Skin of body (tissue), 2 donors: Measurements from ENCODE around the gene KRT16. TPM values are rescaled to one million over a fixed set of nuclear protein-coding genes. Genes with fewer than 3 reads are reported as not detected.
"Not testable (repeated sequence)": the region's sequence is repeated elsewhere in the genome, so short reads cannot be mapped to it uniquely, and the experiment has no call there.

Source experiments
- DNase-seq: peaks from one replicate; lab custom pipeline; 2025; lab: John Stamatoyannopoulos, UW
- total RNA-seq: library from RNA; depleted of rRNA; stranded (reverse); fragments of >200 nt; gene quantifications from one replicate; pipeline ENCODE4 v1.2.3, GENCODE V29; 2014

Gene KRT16
- total RNA-seq, 1 donor from 2014 or later, result 142 TPM

- DNase-seq, result no peak
These were observed 4.6 kb upstream of the KRT16 start for GRCh38 chr17:41617136-41617535.

- not testable (repeated sequence) for DNase-seq
These were observed 3.9 kb upstream of the KRT16 start for GRCh38 chr17:41616486-41616885.

DNA sequence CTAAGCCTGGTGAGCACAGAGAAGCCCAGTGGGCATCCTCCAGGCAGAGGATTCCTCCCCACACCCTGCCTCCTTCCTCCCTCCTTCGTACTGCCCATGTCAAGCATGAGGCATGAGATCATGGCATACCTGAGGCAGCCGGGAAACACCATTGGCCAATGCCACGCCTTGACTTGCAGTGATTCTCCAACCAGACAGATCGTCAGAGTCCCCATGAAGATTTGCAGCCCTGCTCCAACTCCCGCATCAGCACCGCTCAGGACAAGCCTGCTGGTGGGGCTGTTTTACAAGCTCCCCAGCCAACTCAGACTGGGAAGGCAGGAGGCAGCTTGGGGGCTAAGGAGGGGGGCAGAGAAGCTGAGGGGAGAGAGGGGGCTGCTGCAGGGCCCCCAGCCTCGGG, 2.9 kb upstream of the KRT16 start:
- DNase-seq, result no peak

DNA sequence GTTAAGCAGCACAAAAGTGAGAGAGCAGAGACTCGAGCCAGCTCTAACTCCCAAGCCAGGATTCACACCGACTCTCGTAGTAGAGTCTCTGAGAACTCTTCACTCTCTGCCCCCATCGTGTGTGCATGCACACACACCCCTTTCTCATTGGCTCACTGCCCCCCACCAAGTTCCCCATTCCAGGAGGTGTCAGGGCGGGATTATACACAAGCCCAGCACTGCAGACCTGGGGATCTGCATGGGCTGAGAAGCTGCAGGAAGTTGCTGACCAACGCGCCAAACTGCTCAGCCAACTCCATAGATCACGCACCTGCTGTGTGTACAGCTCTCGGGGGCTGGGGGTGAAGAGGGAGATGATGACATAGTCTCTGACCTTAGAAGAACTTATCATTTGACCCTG, 2.2 kb upstream of the KRT16 start:
- DNase-seq, result not testable (repeated sequence)

- DNase-seq, result no peak
These were observed 1.5 kb upstream of the KRT16 start for GRCh38 chr17:41614098-41614497.

- DNase-seq, result no peak
These were observed 913 bp upstream of the KRT16 start for GRCh38 chr17:41613277-41614082.

GRCh38 chr17:41610965-41611640, 1.5 kb downstream of the KRT16 start:
- DNase-seq, result no peak

DNA sequence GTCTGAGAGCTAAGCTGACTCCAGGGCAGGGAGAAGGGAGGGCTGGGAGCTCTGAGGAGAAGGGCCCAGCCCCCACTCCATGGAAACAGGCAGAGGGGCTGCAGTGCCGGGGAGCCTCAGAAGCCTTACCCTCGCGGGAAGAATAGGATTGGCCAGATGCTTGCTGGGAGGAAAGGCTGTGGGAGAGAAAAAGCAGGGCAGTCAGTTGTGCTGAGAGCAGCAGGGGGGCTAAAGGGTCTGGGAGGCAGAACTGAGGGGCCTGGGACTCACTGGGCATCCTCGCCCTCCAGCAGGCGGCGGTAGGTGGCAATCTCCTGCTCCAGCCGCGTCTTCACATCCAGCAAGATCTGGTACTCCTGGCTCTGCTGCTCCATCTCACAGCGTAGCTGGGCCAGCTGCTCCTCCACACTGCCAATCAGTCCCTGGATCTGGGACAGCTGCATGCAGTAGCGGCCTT, 2.5 kb downstream of the KRT16 start:
- not testable (repeated sequence) for DNase-seq

- DNase-seq, result not testable (repeated sequence)
These were observed 5.6 kb downstream of the KRT16 start for GRCh38 chr17:41606930-41607329.

GRCh38 chr17:41602524-41602923, 10.0 kb downstream of the KRT16 start:
- no peak for DNase-seq

DNA sequence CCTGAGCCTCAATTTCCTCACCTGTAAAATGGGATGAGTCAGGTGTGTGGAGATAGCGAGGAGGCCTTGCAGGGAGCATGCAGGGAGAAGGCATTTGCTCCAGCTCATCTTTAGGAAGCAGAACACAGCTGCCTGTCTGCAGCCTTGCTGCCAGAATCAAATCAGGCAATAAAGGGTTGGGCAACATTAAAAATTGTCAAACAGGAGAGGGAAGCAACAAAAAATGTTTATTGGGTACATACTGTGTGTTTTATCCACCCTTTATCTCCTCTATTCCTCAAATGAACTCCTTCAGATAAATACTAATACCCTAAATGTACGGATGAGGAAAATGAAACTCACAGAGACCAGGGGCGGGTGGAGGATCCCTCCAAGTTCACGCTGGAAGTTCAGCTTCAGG, 12.2 kb downstream of the KRT16 start:
- DNase-seq, result no peak

DNA sequence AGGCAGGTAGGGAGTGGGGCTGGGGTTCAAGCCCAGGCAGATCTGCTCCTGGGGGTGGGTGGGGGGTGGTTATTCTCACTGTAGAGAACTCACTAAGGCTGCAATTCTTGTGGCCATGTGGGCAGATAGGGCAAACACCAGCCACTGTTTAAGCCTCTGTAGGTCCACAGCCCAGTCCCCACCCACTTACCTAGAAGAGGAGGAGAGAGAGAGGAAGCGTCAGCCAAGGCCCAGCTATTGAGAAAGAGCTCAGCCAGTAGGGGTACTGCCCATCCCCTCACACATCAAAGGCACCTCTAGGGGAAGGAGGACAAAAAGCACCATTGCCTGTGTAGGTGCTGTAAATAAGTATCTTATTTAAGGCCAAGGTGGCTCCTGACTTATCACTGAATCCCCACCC, 12.9 kb downstream of the KRT16 start:
- no peak for DNase-seq

- DNase-seq, result no peak
These were observed 17.0 kb downstream of the KRT16 start for GRCh38 chr17:41595585-41595984.

DNA sequence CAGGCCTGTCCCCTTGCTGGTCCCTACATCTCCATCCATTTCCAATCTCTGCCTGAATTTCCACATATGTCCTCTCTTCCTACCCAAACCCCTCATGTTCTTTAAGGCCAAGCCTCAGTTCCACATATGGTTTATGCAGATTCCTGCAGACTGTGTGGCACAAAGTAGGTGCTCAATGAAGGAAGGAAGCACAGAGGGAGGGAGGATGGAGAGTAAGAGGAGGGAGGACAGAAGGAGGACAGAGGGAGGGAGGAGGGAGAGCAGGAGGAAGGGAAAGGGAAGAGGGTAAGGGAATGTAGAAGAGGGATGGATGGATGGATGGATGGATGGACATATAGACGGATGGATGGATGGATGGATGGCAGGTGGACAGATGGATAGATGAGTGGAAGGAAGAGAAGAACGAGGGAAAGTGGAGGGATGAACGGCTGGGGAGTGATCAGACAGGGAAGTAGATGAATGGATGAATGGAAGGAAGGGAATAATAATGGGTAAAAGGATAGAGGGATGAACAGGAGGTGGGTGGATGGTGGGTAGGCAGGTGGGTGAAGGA, 18.1 kb downstream of the KRT16 start:
- DNase-seq, result no peak

DNA sequence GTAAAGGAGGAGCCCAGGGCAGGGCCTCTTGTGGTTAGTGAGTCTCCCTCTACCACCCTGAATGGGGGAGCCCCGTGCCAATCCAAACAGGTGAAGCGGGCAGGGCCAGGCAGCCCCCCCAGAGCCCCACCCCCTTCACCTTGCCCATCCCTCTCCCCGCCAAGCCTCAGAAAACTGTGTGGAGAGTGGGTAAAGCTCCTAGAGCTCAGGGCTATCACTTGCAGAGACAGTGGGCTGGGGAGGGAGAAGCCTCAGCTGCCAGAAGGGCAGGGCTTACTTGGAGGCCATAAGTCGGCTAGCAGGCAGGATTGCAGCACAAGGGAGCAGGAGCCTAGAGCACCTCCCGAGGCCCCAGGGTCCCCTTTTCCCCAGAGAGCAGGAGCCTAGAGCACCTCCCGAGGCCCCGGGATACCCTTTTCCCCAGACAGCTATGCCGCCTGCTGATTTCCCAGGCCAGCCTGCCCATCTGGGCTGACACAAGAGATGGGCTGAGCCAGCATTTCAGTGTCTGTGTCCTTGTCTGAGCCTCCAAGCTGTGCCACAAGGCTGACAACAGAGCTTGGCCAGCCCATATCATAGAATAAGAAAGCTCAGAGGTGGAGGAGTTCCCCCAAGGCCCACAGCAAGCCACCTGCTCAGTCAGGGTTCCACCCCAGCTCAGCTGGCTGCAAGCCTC, 19.1 kb downstream of the KRT16 start:
- no peak for DNase-seq

DNA sequence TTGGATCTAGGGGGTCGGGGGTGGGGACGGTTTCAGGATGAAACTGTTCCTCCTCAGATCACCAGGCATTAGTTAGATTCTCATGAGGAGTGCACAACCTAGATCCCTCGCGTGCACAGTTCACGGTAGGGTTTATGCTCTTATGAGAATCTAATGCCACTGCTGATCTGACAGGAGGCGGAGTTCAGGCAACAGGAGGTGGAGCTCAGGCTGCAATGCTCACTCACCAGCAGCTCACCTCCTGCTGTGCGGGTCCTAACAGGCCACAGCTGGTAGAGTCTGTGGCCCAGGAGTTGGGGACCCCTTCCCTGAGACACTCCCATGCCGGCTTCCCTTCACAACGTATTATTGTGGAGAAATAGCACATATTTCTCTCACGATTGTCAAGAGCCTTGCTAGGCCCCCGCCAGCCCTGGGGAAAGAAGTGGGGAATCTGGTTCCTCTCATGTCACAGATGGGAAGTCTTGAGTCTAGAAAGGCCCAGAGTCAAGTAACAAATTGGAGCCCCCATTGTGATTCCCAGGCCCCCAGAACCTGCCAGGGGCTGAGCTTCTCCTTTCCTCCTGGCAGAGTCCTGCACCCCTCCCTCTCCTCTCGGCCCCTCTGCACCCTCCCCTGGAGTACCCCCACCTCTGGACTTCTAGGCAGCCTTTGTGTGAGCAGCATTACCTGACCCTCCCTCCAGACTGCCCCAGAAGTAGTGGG, 19.8 kb downstream of the KRT16 start:
- no peak for DNase-seq

DNA sequence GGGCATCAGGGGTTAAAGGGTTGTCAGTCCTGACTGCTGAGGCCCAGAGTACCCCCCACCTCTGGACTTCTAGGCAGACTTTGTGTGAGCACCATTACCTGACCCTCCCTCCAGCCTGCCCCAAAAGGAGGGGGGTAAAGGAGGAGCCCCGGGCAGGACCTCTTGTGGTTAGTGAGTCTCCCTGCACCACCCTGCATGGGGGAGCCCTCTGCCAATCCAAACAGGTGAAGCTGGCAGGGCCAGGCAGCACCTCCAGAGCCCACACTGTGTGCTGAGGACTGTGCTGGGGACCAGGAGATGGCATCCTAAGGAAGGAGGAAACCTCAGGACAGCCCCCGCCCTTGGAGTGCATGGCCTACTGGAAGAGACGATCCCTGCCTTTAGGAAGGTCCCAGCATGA, 23.3 kb downstream of the KRT16 start:
- no peak for DNase-seq

- no peak for DNase-seq
These were observed 24.3 kb downstream of the KRT16 start for GRCh38 chr17:41588126-41588810.

- DNase-seq, result no peak
These were observed 25.6 kb downstream of the KRT16 start, which contains the start of gene KRT14 for GRCh38 chr17:41586863-41587495. Gene KRT14, minus strand, starts transcription at chr17:41586895. Its CDS starts 61 bp downstream, at chr17:41586834.
